HG03139 (cell line): ENCODE data around the gene STING1.
A peak's percentile ranks its signal among the peaks of the same experiment; 100 is the strongest.
"Not testable (repeated sequence)": the region's sequence is repeated elsewhere in the genome, so short reads cannot be mapped to it uniquely, and the experiment has no call there.

Experiments
- ATAC-seq: cut with Tn5 transposase; IDR thresholded peaks from one replicate; pipeline ENCODE4 v1.9.1; 2021; ENCODE audit not compliant: unreplicated experiment

STING1 gene

DNA sequence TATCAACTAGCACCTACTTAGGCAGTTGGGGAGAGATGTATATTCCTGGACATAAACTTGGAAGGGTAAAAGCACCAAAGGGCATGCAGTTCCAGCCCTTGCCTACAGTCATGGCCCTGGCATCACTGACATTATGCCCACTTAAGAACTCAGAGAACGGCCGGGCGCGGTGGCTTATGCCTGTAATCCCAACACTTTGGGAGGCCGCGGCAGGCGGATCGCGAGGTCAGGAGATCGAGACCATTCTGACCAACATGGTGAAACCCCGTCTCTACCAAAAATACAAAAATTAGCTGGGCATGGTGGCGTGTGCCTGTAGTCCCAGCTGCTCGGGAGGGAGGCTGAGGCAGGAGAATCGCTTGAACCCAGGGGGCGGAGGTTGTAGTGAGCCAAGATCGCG is 42.1 kb downstream of the STING1 start:
- not testable (repeated sequence) for ATAC-seq

DNA sequence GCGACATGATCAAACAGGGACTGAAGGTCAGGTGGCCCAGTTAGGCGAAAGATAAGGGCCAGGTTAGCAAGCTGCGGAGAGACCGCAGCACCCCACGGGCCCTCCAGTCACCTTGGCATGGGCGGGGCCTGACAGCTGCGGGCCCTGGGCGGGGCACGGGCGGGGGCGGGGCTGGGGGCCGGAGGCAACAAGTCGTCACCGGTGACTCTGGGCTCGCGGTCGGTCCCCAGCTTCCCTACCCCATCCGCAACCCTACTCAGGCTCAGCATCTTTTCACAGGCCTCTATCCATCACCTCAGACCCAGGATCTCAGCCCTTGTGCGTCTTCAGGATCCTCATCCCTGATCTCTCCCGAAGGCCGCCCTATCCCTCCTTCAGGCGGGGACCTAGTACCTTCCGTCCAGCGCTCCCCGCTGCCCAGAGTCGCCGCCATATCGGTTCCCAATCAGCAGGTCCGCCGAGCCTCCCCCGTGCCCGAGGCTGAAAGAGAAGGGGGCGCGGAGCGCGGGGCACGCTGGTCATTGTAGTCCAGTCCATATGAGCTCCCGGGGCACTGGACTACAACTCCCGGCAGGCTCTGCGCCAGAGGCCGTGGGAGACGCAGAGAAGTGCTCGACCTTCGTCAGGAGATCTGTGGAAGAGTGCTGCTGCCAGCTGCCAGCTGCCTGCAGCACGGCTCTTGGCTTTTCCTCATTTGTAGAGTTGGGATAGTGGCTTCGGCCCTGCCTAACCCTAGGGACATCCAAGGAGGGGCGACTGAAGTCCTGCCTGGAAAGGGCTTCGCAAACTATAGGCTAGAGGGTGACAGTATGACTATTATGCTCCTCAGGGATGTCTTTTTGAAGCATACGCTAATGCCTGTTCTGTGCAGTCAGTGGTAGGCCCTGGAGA is 43.3 kb downstream of the STING1 start, which contains the start of gene DNAJC18:
TSS of gene DNAJC18 (minus strand) at position 513 of the 891 bp plus-strand sequence. CDS start at position 433, 80 bp downstream.
- peak; percentile 92 for ATAC-seq

DNA sequence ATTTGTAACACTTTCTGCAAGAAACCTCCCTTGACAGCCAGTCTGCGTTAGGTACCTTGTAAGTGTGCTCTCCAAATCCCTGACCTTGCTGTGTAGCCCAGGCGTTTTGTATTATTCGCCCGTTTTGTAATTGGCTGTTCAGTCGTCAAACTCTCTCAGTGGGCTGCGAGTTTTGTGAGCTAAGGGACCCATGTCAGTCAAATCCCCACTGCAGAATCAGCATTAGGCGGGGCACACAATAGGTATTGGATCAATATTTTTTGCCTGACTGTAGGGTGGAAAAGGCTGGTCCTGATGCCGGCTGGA is 43.9 kb downstream of the STING1 start:
- no peak for ATAC-seq

DNA sequence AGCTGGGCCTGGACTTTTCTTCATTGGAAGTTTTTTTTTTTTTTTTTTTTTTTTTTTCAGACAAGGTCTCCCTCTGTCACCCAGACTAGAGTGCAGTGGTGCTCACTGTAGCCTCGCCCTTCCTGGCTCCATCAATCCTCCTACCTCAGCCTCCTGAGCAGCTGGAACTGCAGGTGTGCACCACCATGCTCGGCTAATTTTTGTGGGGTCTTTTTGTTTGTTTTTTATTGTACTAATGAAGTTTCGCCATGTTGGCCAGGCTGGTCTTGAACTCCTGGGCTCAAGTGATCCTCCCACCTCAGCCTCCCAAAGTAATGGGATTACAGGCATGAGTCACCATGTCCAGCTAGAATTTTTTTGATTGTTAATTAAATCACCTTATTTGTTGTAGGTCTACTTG is 46.9 kb downstream of the STING1 start:
- ATAC-seq = no peak

DNA sequence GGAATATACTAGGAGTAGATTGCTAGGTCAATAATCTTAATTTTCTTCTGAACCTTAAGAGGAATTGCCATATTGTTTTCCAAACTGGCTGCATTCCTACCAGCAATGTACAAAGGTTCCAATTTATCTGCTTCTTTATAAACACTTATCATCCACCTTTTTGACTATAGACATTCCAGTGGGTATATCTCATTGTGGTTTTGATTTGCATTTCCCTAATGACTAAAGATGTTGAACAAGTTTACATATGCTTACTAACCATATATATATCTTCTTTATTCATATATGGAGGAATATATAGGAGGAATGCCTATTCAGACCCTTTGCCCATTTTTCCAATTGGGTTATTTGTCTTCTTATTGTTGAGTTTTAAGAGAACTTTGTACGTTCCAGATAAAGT is 50.9 kb downstream of the STING1 start:
- ATAC-seq = no peak

DNA sequence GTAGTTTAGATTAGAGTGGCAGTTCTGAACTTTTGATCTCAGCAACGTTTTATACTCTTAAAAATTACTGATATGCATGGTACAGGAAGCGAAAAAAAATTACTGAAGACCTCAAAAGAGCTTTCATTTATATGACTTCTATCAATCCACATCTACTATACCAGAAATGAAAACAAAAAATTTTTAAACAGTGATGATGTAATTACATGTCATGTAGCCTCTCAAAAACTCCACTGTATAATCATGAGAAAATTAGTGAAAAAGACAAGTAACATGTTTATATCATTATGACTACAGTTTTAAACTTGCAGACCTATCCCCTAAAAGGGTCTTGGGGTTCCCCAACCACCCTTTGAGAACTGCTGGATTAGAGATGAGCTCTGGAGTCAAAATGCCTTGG is 52.5 kb downstream of the STING1 start:
- no peak for ATAC-seq

DNA sequence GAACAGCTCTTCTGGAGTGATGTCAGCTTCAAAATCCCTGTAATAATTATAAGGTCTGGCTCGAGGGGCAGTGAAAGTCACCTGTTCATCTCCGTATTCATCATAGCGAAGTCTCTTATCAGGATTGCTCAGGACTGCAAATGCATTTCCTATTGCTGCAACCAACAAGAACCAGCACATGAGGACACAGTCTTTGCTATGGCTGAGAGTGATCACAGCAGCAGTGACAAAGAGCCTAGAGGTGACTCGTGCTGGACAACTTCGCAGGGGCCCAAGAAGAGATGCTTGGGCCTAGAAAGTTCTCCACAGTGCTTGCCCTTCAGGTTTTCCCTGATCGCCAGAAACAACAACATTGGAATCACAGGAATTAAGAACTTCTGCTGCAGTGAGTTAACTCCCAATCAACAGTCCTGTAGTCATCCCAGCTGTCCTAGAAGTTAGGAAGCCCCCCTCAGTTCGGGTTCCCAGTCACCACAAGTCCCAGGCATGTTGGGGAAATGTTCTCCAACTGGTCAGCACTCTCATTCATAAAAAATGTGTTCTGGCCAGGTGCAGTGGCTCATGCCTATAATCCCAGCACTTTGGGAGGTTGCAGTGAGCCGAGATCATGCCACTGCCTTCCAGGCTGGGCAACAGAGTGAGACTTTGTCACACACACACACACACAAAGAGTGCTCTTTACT is 56.2 kb downstream of the STING1 start:
- ATAC-seq = no peak
